Nephron (organoid): ENCODE results near the gene TMC6.
A peak's percentile ranks its signal among the peaks of the same experiment; 100 is the strongest.

Source experiments
- H3K27ac Mint-ChIP-seq, 3 experiments: 2 replicates each; pipeline ENCODE4 v1.8.0; 2020; ENCODE audit warnings: mixed read lengths in 3 of 3, mild to moderate bottlenecking in 2 of 3, moderate library complexity in 1 of 3
- H3K27me3 Mint-ChIP-seq: 2 replicates; pipeline ENCODE4 v1.8.0; 2021; ENCODE audit warnings: low read depth, mild to moderate bottlenecking, moderate library complexity, mixed read lengths
- H3K36me3 Mint-ChIP-seq: 2 replicates; pipeline ENCODE4 v1.8.0; 2020; ENCODE audit warnings: low read depth, mixed read lengths
- H3K4me1 Mint-ChIP-seq: 2 replicates; pipeline ENCODE4 v1.8.0; 2020; ENCODE audit warnings: mixed read lengths
- H3K4me3 Mint-ChIP-seq, 3 experiments: 2 replicates each; pipeline ENCODE4 v1.8.0; 2020; ENCODE audit warnings: mild to moderate bottlenecking in 3 of 3, mixed read lengths in 3 of 3, moderate library complexity in 2 of 3
- H3K9me3 Mint-ChIP-seq: 2 replicates; pipeline ENCODE4 v1.8.0; 2020; ENCODE audit warnings: mixed read lengths
- TF ChIP-seq, protein P1 (sequence below), 3 experiments: fragments of 200-600 bp; sonication (generic); IDR thresholded peaks; one replicate each; pipeline ENCODE4 v1.5.0; 2021; ENCODE audit warnings: antibody characterized with exemption in 3 of 3; ENCODE audit not compliant: unreplicated experiment in 3 of 3

Gene TMC6

DNA sequence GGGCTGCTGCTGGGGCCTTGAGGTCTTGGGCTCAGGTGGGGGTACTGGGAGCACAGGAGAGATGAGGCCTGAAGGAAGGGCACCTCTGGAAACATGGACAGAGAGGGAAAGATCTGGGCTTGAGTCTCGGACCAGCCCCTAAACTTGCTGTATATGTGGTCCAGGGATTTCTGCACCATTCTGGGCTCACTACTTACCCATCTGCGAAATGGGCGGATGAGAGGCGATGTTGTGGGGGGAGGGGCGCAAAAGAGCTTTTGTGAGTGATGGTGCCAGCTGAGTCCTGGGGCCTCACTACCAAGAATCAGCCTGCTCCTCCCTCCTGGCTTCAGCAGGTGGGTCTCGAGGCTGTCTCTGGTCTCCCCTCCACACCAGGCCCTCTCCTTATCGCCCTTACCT lies 17.9 kb upstream of the TMC6 start:
- H3K9me3 Mint-ChIP-seq, result no peaks in the 10 kb centered on the region
- peaks cover 26% of the 10 kb centered on the region for H3K4me1 Mint-ChIP-seq
- TF ChIP-seq, protein P1, sequence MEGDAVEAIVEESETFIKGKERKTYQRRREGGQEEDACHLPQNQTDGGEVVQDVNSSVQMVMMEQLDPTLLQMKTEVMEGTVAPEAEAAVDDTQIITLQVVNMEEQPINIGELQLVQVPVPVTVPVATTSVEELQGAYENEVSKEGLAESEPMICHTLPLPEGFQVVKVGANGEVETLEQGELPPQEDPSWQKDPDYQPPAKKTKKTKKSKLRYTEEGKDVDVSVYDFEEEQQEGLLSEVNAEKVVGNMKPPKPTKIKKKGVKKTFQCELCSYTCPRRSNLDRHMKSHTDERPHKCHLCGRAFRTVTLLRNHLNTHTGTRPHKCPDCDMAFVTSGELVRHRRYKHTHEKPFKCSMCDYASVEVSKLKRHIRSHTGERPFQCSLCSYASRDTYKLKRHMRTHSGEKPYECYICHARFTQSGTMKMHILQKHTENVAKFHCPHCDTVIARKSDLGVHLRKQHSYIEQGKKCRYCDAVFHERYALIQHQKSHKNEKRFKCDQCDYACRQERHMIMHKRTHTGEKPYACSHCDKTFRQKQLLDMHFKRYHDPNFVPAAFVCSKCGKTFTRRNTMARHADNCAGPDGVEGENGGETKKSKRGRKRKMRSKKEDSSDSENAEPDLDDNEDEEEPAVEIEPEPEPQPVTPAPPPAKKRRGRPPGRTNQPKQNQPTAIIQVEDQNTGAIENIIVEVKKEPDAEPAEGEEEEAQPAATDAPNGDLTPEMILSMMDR (IDR thresholded peaks at IDR 0.05; ENCODE audit: unreplicated experiment in 3 of 3), result no peak
- no peaks in the 10 kb centered on the region for H3K36me3 Mint-ChIP-seq
- H3K27ac Mint-ChIP-seq, result no peak overlapping the region
- H3K27me3 Mint-ChIP-seq, result peaks cover 4% of the 10 kb centered on the region
- no peak overlapping the region for H3K4me3 Mint-ChIP-seq

GRCh38 chr17:78144736-78145641 lies 16.4 kb upstream of the TMC6 start:
- Mint-ChIP-seq H3K36me3 (no peaks in the 10 kb centered on the region), H3K27me3 (peaks cover 7% of the 10 kb centered on the region), H3K27ac (peak overlapping the region; percentile 83 to 98 (median 92)), H3K9me3 (no peaks in the 10 kb centered on the region), H3K4me1 (peaks cover 25% of the 10 kb centered on the region), H3K4me3 (no peak overlapping the region)
- TF ChIP-seq, protein P1 (IDR thresholded peaks at IDR 0.05; ENCODE audit: unreplicated experiment in 3 of 3), result no peak

- Mint-ChIP-seq H3K9me3 (no peaks in the 10 kb centered on the region), H3K4me3 (peak overlapping the region; percentile 25 to 39 (median 36)), H3K4me1 (peaks cover 26% of the 10 kb centered on the region), H3K36me3 (no peaks in the 10 kb centered on the region), H3K27me3 (peaks cover 8% of the 10 kb centered on the region), H3K27ac (peak overlapping the region; percentile 83 to 98 (median 92))
- TF ChIP-seq, protein P1 (IDR thresholded peaks at IDR 0.05; ENCODE audit: unreplicated experiment in 3 of 3), result no peak
Observed at GRCh38 chr17:78144147-78144719, 15.7 kb upstream of the TMC6 start.

GRCh38 chr17:78143214-78144146 lies 14.9 kb upstream of the TMC6 start:
- TF ChIP-seq, protein P1 (IDR thresholded peaks at IDR 0.05; ENCODE audit: unreplicated experiment in 3 of 3), result no peak

DNA sequence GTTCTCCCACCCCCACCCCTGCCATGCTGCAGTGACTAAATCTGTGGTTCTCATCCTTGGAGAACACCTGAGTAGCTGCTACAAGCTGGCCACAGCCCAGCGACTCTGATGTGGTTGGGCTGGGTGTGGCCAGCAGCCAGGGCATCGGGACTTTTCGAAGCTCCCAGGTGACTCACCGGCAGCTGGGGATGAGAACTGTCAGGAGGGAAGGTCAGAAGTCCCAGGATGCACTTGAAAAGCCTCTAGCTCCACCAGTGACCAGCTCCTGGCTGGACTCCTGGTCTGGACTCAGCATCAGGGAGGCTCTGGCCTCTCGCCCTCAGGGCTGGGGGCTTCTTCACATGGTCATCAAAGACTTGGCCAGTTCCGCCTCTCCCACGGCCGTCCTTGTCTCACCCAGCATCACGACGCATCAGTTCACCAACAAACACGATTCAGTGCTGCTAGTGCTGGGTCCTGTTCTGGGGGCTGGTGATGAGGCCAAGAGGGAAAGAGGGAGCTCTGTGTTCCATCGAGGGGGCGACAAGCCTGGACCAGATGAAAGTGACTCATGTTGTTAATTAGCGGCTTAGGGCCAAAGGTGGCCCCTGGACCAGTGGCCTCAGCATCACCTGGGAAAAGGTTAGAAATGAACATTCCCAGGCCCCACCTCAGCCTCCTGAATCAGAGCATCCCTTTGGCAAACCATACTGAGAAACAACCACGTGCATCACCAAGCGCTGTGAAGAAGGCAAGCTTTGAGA lies 13.7 kb upstream of the TMC6 start:
- Mint-ChIP-seq H3K27me3 (peaks cover 8% of the 10 kb centered on the region), H3K4me3 (no peak overlapping the region), H3K4me1 (peaks cover 26% of the 10 kb centered on the region), H3K27ac (peak overlapping the region in 1 of 3 experiments; percentile 21), H3K36me3 (no peaks in the 10 kb centered on the region), H3K9me3 (no peaks in the 10 kb centered on the region)
- TF ChIP-seq, protein P1 (IDR thresholded peaks at IDR 0.05; ENCODE audit: unreplicated experiment in 3 of 3), result no peak

More at GRCh38 chr17:78143214-78144146, 14.9 kb upstream of the TMC6 start:
- Mint-ChIP-seq H3K9me3 (no peaks in the 10 kb centered on the region), H3K27ac (peak overlapping the region; percentile 55 to 92 (median 83)), H3K4me1 (peaks cover 26% of the 10 kb centered on the region), H3K27me3 (peaks cover 8% of the 10 kb centered on the region), H3K36me3 (no peaks in the 10 kb centered on the region), H3K4me3 (no peak overlapping the region)
